Fibroblast of lung (primary cell): ENCODE results near the gene DNTT.

Source experiments
- EZH2 ChIP-seq: IDR thresholded peaks from 2 replicates; pipeline ENCODE4 v1.5.1; 2012; ENCODE audit warnings: low read length, control low read depth, mild to moderate bottlenecking; ENCODE audit errors: missing control alignments
- TF ChIP-seq, protein P1 (sequence below), 2 donors: IDR thresholded peaks in 1 of 2; conservative IDR thresholded peaks in 1 of 2; 1 replicate in 1 of 2; 2 replicates in 1 of 2; pipeline ENCODE4 v1.5.1; 2011 to 2012; ENCODE audit warnings: low read length in 2 of 2, control low read depth in 1 of 2, inconsistent platforms in 1 of 2, low read depth in 1 of 2, mild to moderate bottlenecking in 1 of 2

GRCh38 chr10:96366508-96366907 lies 62.3 kb downstream of the DNTT start:
- TF ChIP-seq EZH2, result no peak
- TF ChIP-seq, protein P1, sequence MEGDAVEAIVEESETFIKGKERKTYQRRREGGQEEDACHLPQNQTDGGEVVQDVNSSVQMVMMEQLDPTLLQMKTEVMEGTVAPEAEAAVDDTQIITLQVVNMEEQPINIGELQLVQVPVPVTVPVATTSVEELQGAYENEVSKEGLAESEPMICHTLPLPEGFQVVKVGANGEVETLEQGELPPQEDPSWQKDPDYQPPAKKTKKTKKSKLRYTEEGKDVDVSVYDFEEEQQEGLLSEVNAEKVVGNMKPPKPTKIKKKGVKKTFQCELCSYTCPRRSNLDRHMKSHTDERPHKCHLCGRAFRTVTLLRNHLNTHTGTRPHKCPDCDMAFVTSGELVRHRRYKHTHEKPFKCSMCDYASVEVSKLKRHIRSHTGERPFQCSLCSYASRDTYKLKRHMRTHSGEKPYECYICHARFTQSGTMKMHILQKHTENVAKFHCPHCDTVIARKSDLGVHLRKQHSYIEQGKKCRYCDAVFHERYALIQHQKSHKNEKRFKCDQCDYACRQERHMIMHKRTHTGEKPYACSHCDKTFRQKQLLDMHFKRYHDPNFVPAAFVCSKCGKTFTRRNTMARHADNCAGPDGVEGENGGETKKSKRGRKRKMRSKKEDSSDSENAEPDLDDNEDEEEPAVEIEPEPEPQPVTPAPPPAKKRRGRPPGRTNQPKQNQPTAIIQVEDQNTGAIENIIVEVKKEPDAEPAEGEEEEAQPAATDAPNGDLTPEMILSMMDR (conservative IDR thresholded peaks at IDR 0.05 in 1 of 2, IDR thresholded peaks at IDR 0.05 in 1 of 2; ENCODE audit: low read depth in 1 of 2, low read length in 2 of 2), result no peak
